GM23248 (cell line): Measurements from ENCODE around the gene C11orf97. TPM values are rescaled to one million over a fixed set of nuclear protein-coding genes. Genes with fewer than 3 reads are reported as not detected.

Experiments
- DNase-seq: peaks from one replicate; pipeline ENCODE4 v3.0.0-alpha.2; 2015
- H2AFZ ChIP-seq: fragments of 200-600 bp; sonication (generic); 2 replicates; pipeline ENCODE4 v1.6.1; 2016; ENCODE audit warnings: antibody characterized with exemption
- H3F3A ChIP-seq: fragments of 200-600 bp; sonication (generic); 2 replicates; pipeline ENCODE4 v1.6.1; 2016; ENCODE audit warnings: mild to moderate bottlenecking, antibody characterized with exemption, mixed run types; ENCODE audit not compliant: insufficient read depth
- H3K27ac ChIP-seq: fragments of 200-600 bp; sonication (generic); 2 replicates; pipeline ENCODE4 v1.5.1; 2016; ENCODE audit warnings: mild to moderate bottlenecking
- H3K27me3 ChIP-seq: fragments of 200-600 bp; sonication (generic); replicated peaks from 2 replicates; pipeline ENCODE4 v1.6.1; 2016; ENCODE audit warnings: mild to moderate bottlenecking; ENCODE audit not compliant: insufficient read depth
- H3K36me3 ChIP-seq: fragments of 200-600 bp; sonication (generic); 2 replicates; pipeline ENCODE4 v1.6.1; 2016; ENCODE audit warnings: low read depth, mild to moderate bottlenecking
- H3K4me1 ChIP-seq: fragments of 200-600 bp; sonication (generic); 2 replicates; pipeline ENCODE4 v1.6.1; 2016; ENCODE audit warnings: mild to moderate bottlenecking; ENCODE audit not compliant: insufficient read depth
- H3K4me2 ChIP-seq: fragments of 200-600 bp; sonication (generic); one replicate; pipeline ENCODE4 v1.6.1; 2016; ENCODE audit warnings: mild to moderate bottlenecking; ENCODE audit not compliant: unreplicated experiment
- H3K4me3 ChIP-seq: fragments of 200-600 bp; sonication (generic); 2 replicates; pipeline ENCODE4 v1.5.1; 2016; ENCODE audit warnings: mild to moderate bottlenecking
- H3K79me2 ChIP-seq: fragments of 200-600 bp; sonication (generic); 2 replicates; pipeline ENCODE4 v1.6.1; 2016; ENCODE audit warnings: mild to moderate bottlenecking; ENCODE audit not compliant: insufficient read depth
- H3K9ac ChIP-seq: fragments of 200-600 bp; sonication (generic); 2 replicates; pipeline ENCODE4 v1.6.1; 2016; ENCODE audit warnings: mild to moderate bottlenecking
- H3K9me2 ChIP-seq: fragments of 200-600 bp; sonication (generic); 2 replicates; pipeline ENCODE4 v1.6.1; 2016; ENCODE audit warnings: mixed run types, mild to moderate bottlenecking, moderate library complexity; ENCODE audit not compliant: insufficient read depth
- H3K9me3 ChIP-seq: fragments of 200-600 bp; sonication (generic); one replicate; pipeline ENCODE4 v1.6.1; 2017; ENCODE audit warnings: low read depth
- H4K20me1 ChIP-seq: fragments of 200-600 bp; sonication (generic); 2 replicates; pipeline ENCODE4 v1.6.0; 2016; ENCODE audit not compliant: insufficient read depth
- EZH2 ChIP-seq: fragments of 200-600 bp; sonication (generic); IDR thresholded peaks from 2 replicates; pipeline ENCODE4 v1.6.1; 2018; ENCODE audit warnings: antibody characterized with exemption, mild to moderate bottlenecking; ENCODE audit not compliant: insufficient read depth, poor library complexity, severe bottlenecking
- EZH2phosphoT487 ChIP-seq: fragments of 200-600 bp; sonication (generic); IDR thresholded peaks from 2 replicates; pipeline ENCODE4 v1.6.1; 2018; ENCODE audit warnings: antibody characterized with exemption, moderate library complexity, mild to moderate bottlenecking, low read depth; ENCODE audit not compliant: insufficient read depth
- WGBS, 2 experiments: methylation state at CpG; one replicate each; pipeline ENCODE4 v1.1.6; 2015 to 2017; ENCODE audit warnings: low lambda C conversion rate in 2 of 2, low coverage in 1 of 2; ENCODE audit errors: missing lambda C conversion rate in 2 of 2; 5-methylcytosine and 5-hydroxymethylcytosine counted together
- in situ Hi-C: fragments of 300-500 bp; cut with MboI; formaldehyde crosslinking; loops from 2 replicates; pipeline ENCODE4 v1.15.0; 2020
- polyA plus RNA-seq: library from polyadenylated mRNA; unstranded; fragments of >200 nt; fragmentation: Nextera tagmentation; extraction: Ambion mirVana; gene quantifications from 2 replicates; pipeline ENCODE4 v1.2.1, GENCODE V29; 2016
- total RNA-seq: library from RNA; depleted of rRNA; stranded (reverse); fragments of >200 nt; shearing (Covaris generic); gene quantifications from 2 replicates; pipeline ENCODE4 v1.2.3, GENCODE V29; 2014

The C11orf97 gene
- total and polyA plus RNA-seq, 2 experiments from 2014 or later: not detected

GRCh38 chr11:94513091-94513490 is 830 bp downstream of the C11orf97 start:
- Histone ChIP-seq H3F3A (no peaks in the 10 kb centered on the region), H3K9ac (no peak overlapping the region), H4K20me1 (no peaks in the 10 kb centered on the region), H3K36me3 (no peaks in the 10 kb centered on the region), H3K4me1 (no peaks in the 10 kb centered on the region), H3K79me2 (no peaks in the 10 kb centered on the region), H3K4me3 (no peak overlapping the region), H3K9me3 (no peaks in the 10 kb centered on the region), H3K27me3 (no peaks in the 10 kb centered on the region), H3K9me2 (no peaks in the 10 kb centered on the region), H3K27ac (no peak overlapping the region), H2AFZ (no peak overlapping the region), H3K4me2 (peak overlapping the region; percentile 96)
- in situ Hi-C loops: no loop called here
- TF ChIP-seq EZH2 (no peak), EZH2phosphoT487 (no peak)
- DNase-seq: no peak
- WGBS, 2 experiments: 56 to 66% methylated on average over 2 of the region's 2 CpGs

GRCh38 chr11:94515398-94515797 is 3.1 kb downstream of the C11orf97 start:
- no peak for DNase-seq
- in situ Hi-C loops: no loop called here
- Histone ChIP-seq H3F3A (no peaks in the 10 kb centered on the region), H3K79me2 (no peaks in the 10 kb centered on the region), H3K27me3 (no peaks in the 10 kb centered on the region), H2AFZ (no peak overlapping the region), H3K9me2 (no peaks in the 10 kb centered on the region), H3K27ac (no peak overlapping the region), H3K9me3 (no peaks in the 10 kb centered on the region), H3K4me3 (no peak overlapping the region), H4K20me1 (no peaks in the 10 kb centered on the region), H3K9ac (no peak overlapping the region), H3K4me1 (no peaks in the 10 kb centered on the region), H3K36me3 (no peaks in the 10 kb centered on the region), H3K4me2 (no peak overlapping the region)
- TF ChIP-seq EZH2phosphoT487 (no peak), EZH2 (no peak)
- WGBS, 2 experiments: 93 to 97% methylated on average over 2 of the region's 2 CpGs

- Histone ChIP-seq H3K27ac (no peak overlapping the region), H3K4me1 (no peaks in the 10 kb centered on the region), H3K36me3 (no peaks in the 10 kb centered on the region), H3K79me2 (no peaks in the 10 kb centered on the region), H3F3A (no peaks in the 10 kb centered on the region), H3K4me2 (no peak overlapping the region), H3K9me2 (no peaks in the 10 kb centered on the region), H3K9me3 (no peaks in the 10 kb centered on the region), H3K27me3 (no peaks in the 10 kb centered on the region), H3K4me3 (no peak overlapping the region), H3K9ac (no peak overlapping the region), H4K20me1 (no peaks in the 10 kb centered on the region), H2AFZ (no peak overlapping the region)
- WGBS, 2 experiments: 46 to 67% methylated on average over 1 of the region's 1 CpG
- in situ Hi-C loops: no loop called here
- TF ChIP-seq EZH2phosphoT487 (no peak), EZH2 (no peak)
- DNase-seq: no peak
Measured at GRCh38 chr11:94516725-94517124, 4.5 kb downstream of the C11orf97 start.

- H3K79me2 ChIP-seq: no peaks in the 10 kb centered on the region
- H3K4me3 ChIP-seq: no peak overlapping the region
- H3K9me2 ChIP-seq: no peaks in the 10 kb centered on the region
- no peaks in the 10 kb centered on the region for H3K4me1 ChIP-seq
- H2AFZ ChIP-seq: no peak overlapping the region
- TF ChIP-seq EZH2phosphoT487 (no peak), EZH2 (no peak)
- H3F3A ChIP-seq: no peaks in the 10 kb centered on the region
- no peaks in the 10 kb centered on the region for H4K20me1 ChIP-seq
- WGBS, 2 experiments: 46 to 48% methylated on average over 4 of the region's 4 CpGs
- H3K27me3 ChIP-seq: no peaks in the 10 kb centered on the region
- no peak overlapping the region for H3K4me2 ChIP-seq
- no peak for DNase-seq
- in situ Hi-C loops: no loop called here
- H3K9ac ChIP-seq: no peak overlapping the region
- no peak overlapping the region for H3K27ac ChIP-seq
- H3K9me3 ChIP-seq: no peaks in the 10 kb centered on the region
- no peaks in the 10 kb centered on the region for H3K36me3 ChIP-seq
Measured at GRCh38 chr11:94518300-94518699, 6.0 kb downstream of the C11orf97 start.
